Activated CD8-positive, alpha-beta memory T cell treated with anti-CD3 and anti-CD28 coated beads for 36 hours (primary cell): ENCODE data around the gene ARHGEF2. TPM values are rescaled to one million over a fixed set of nuclear protein-coding genes. Genes with fewer than 3 reads are reported as not detected.

Source experiments
- CTCF ChIA-PET: fragments of 350-600 bp; sonication (Branson Sonifier 250); formaldehyde crosslinking; loops from one replicate; lab custom pipeline; 2021; ENCODE audit warnings: antibody characterized with exemption; lab: Charles Lee
- POLR2A ChIA-PET: fragments of 350-600 bp; sonication (Branson Sonifier 250); formaldehyde crosslinking; loops from one replicate; lab custom pipeline; 2021; ENCODE audit warnings: antibody characterized with exemption; lab: Charles Lee
- total RNA-seq, 2 experiments: library from RNA; stranded (reverse); gene quantifications; one replicate each; pipeline ENCODE4 v1.2.3, GENCODE V29; 2021

The ARHGEF2 gene
- total RNA-seq, 2 experiments from 2014 or later = 169 TPM

GRCh38 chr1:155912056-155912536, 66.3 kb downstream of the ARHGEF2 start:
- CTCF ChIA-PET = no interaction called here
- POLR2A ChIA-PET = interaction anchor here (0.6 to 0.8 kb wide), 2 partner anchors 23 to 66 kb away, joined by 5 to 7 read pairs; no protein-coding TSS in a partner anchor

GRCh38 chr1:155911156-155912055, 66.9 kb downstream of the ARHGEF2 start, which contains the start of gene RIT1:
Gene RIT1 (minus strand): TSS chr1:155911349. CDS start chr1:155910761, 588 bp downstream.
- POLR2A ChIA-PET = no interaction called here
- CTCF ChIA-PET = interaction anchor here (1.0 kb wide), 1 partner anchor 65 kb away, joined by 3 read pairs; no protein-coding TSS in a partner anchor

GRCh38 chr1:155910621-155911121, 67.7 kb downstream of the ARHGEF2 start:
- ChIA-PET POLR2A (no interaction called here), CTCF (interaction anchor here (0.9 to 1.4 kb wide), 3 partner anchors 15 to 66 kb away, joined by 3 to 4 read pairs (median 3); no protein-coding TSS in a partner anchor)

GRCh38 chr1:155909894-155910293, 68.5 kb downstream of the ARHGEF2 start:
- ChIA-PET POLR2A (interaction anchor here (0.5 kb wide), 1 partner anchor 68 kb away, joined by 3 read pairs; the partner anchor contains the start of gene ARHGEF2), CTCF (interaction anchor here (0.6 to 1.4 kb wide), 5 partner anchors 14 to 79 kb away, joined by 3 to 6 read pairs (median 4); partner anchors contain the start of gene SYT11)

GRCh38 chr1:155904261-155904660, 74.1 kb downstream of the ARHGEF2 start:
- CTCF ChIA-PET = interaction anchor here (0.7 to 1.2 kb wide), 2 partner anchors 12 to 85 kb away, joined by 3 read pairs; no protein-coding TSS in a partner anchor
- POLR2A ChIA-PET = no interaction called here

GRCh38 chr1:155900161-155900560, 78.2 kb downstream of the ARHGEF2 start:
- ChIA-PET CTCF (no interaction called here), POLR2A (no interaction called here)

GRCh38 chr1:155899683-155900082, 78.7 kb downstream of the ARHGEF2 start:
- CTCF ChIA-PET = no interaction called here
- POLR2A ChIA-PET = no interaction called here

GRCh38 chr1:155898888-155899287, 79.5 kb downstream of the ARHGEF2 start:
- ChIA-PET POLR2A (interaction anchor here (1.0 kb wide), 1 partner anchor 70 kb away, joined by 3 read pairs; no protein-coding TSS in a partner anchor), CTCF (interaction anchor here (1.2 kb wide), 1 partner anchor 39 kb away, joined by 3 read pairs; no protein-coding TSS in a partner anchor)

GRCh38 chr1:155897746-155898145, 80.6 kb downstream of the ARHGEF2 start:
- POLR2A ChIA-PET = no interaction called here
- CTCF ChIA-PET = no interaction called here

Other genes starting within 250 kb of the ARHGEF2 start
- gene GON4L, start 121.3 kb downstream of the ARHGEF2 start, total RNA-seq = 10 to 100 TPM; 46.4 to 51.2 TPM
- gene SYT11, start 119.0 kb downstream of the ARHGEF2 start, total RNA-seq = 10 to 100 TPM; 18.1 to 19.0 TPM
- 10 to 100 TPM; 15.2 to 15.5 TPM for gene RIT1, start 67.2 kb downstream of the ARHGEF2 start, total RNA-seq
- 10 to 100 TPM; 66.4 to 67.2 TPM for gene KHDC4, start 44.1 kb downstream of the ARHGEF2 start, total RNA-seq
- not detected for gene RXFP4, start 36.9 kb downstream of the ARHGEF2 start, total RNA-seq
- gene SSR2, start 42.4 kb upstream of the ARHGEF2 start, total RNA-seq = 100 to 1,000 TPM; 170 to 177 TPM
- 10 to 100 TPM; 53.8 to 55.4 TPM for gene UBQLN4, start 75.3 kb upstream of the ARHGEF2 start, total RNA-seq
- gene LAMTOR2, start 76.2 kb upstream of the ARHGEF2 start, total RNA-seq = 10 to 100 TPM; 63.5 to 65.9 TPM
- under 1 TPM in 1 of 2 experiments, not detected in 1; 0.46 TPM for gene RAB25, start 82.6 kb upstream of the ARHGEF2 start, total RNA-seq
- gene MEX3A, start 103.9 kb upstream of the ARHGEF2 start, total RNA-seq = under 1 TPM; 0.65 to 0.67 TPM
- gene LMNA, start 136.2 kb upstream of the ARHGEF2 start, total RNA-seq = 10 to 100 TPM; 95.3 to 95.9 TPM
- gene SEMA4A, start 175.0 kb upstream of the ARHGEF2 start, total RNA-seq = 10 to 100 TPM; 18.4 to 18.8 TPM
- gene SLC25A44, start 215.6 kb upstream of the ARHGEF2 start, total RNA-seq = 10 to 100 TPM; 26.7 to 31.0 TPM
- 10 to 100 TPM; 79.7 to 82.9 TPM for gene PMF1, start 234.5 kb upstream of the ARHGEF2 start, total RNA-seq